Activated CD4-positive, alpha-beta T cell treated with anti-CD3 and anti-CD28 coated beads for 36 hours (primary cell): ENCODE data around the gene ADO. TPM values are rescaled to one million over a fixed set of nuclear protein-coding genes. Genes with fewer than 3 reads are reported as not detected.

ENCODE experiments used
- ATAC-seq: fragments of 200-7000 bp; cut with Tn5 transposase; one replicate; pipeline ENCODE4 v1.10.0; 2021; ENCODE audit warnings: mild to moderate bottlenecking, moderate library complexity
- CTCF ChIA-PET: fragments of 350-600 bp; sonication (Branson Sonifier 250); formaldehyde crosslinking; loops from one replicate; lab custom pipeline; 2021; ENCODE audit warnings: antibody characterized with exemption; lab: Charles Lee
- POLR2A ChIA-PET: fragments of 350-600 bp; sonication (Branson Sonifier 250); formaldehyde crosslinking; loops from one replicate; lab custom pipeline; 2021; ENCODE audit warnings: antibody characterized with exemption, inconsistent platforms; lab: Charles Lee
- DNase-seq: peaks from one replicate; pipeline ENCODE4 v3.0.0-alpha.2; 2020
- H3K27ac Mint-ChIP-seq: one replicate; pipeline ENCODE4 v1.8.0; 2021; ENCODE audit warnings: mixed read lengths
- H3K27me3 Mint-ChIP-seq: one replicate; pipeline ENCODE4 v1.8.0; 2021; ENCODE audit warnings: mixed read lengths
- H3K36me3 Mint-ChIP-seq: one replicate; pipeline ENCODE4 v1.8.0; 2021; ENCODE audit warnings: low read depth, mixed read lengths
- H3K4me1 Mint-ChIP-seq: one replicate; pipeline ENCODE4 v1.8.0; 2021; ENCODE audit warnings: mixed read lengths
- H3K4me3 Mint-ChIP-seq: one replicate; pipeline ENCODE4 v1.8.0; 2021; ENCODE audit warnings: mild to moderate bottlenecking, moderate library complexity, mixed read lengths
- H3K9me3 Mint-ChIP-seq: one replicate; pipeline ENCODE4 v1.8.0; 2021; ENCODE audit warnings: low read depth, mixed read lengths
- intact Hi-C, 2 experiments: fragments of 100-400 bp; cut with DNase I in 1 of 2; cut with micrococcal nuclease in 1 of 2; formaldehyde crosslinking; loops; one replicate each; pipeline versions ENCODE4 v1.14.2 to v1.15.1; 2022 to 2024; cut with DNase I, micrococcal nuclease
- total RNA-seq, 2 experiments: library from RNA; stranded (reverse); gene quantifications; one replicate each; pipeline ENCODE4 v1.2.3, GENCODE V29; 2021

ADO gene
- total RNA-seq, 2 experiments from 2014 or later, result 21.5 to 23.2 TPM

DNA sequence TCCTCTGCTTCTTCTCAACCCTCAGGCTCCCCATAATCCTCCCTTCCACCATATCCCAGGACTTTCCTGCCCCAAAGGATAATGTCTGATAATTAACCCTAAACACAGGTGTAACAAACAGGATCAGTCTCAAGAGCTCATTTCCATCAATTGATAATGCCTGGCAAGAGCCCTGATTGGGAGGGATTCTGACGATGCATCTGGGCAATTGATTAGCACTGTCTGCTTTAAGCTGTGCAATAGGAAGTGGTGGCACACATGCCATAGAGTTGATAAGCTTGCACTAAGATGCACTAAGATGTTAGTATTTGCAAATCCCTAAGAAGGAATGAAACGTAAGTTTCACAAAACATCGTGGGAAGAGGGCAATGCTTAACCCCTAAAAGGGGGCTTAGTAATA is 39.1 kb downstream of the ADO start:
- H3K4me3 Mint-ChIP-seq, result no peak overlapping the region
- peaks cover 11% of the 10 kb centered on the region for H3K36me3 Mint-ChIP-seq
- peaks cover 13% of the 10 kb centered on the region for H3K27me3 Mint-ChIP-seq
- intact Hi-C loops, result no loop called here
- peaks cover 18% of the 10 kb centered on the region for H3K9me3 Mint-ChIP-seq
- POLR2A ChIA-PET, result no interaction called here
- peak; percentile 49 for ATAC-seq
- H3K27ac Mint-ChIP-seq, result no peak overlapping the region
- peak; percentile 30 for DNase-seq
- CTCF ChIA-PET, result interaction anchor here (0.6 to 1.5 kb wide), 6 partner anchors 8 to 591 kb away, joined by 3 to 4 read pairs (median 3); no protein-coding TSS in a partner anchor
- peaks cover 20% of the 10 kb centered on the region for H3K4me1 Mint-ChIP-seq

GRCh38 chr10:62844280-62845011 is 39.9 kb downstream of the ADO start:
- H3K27ac Mint-ChIP-seq, result peak overlapping the region; percentile 58

GRCh38 chr10:62847433-62847832 is 42.9 kb downstream of the ADO start:
- Mint-ChIP-seq H3K4me1 (peaks cover 27% of the 10 kb centered on the region), H3K4me3 (no peak overlapping the region), H3K9me3 (peaks cover 22% of the 10 kb centered on the region), H3K27me3 (peaks cover 20% of the 10 kb centered on the region), H3K27ac (no peak overlapping the region), H3K36me3 (peaks cover 11% of the 10 kb centered on the region)
- POLR2A ChIA-PET, result no interaction called here
- CTCF ChIA-PET, result no interaction called here
- ATAC-seq (no peak), DNase-seq (no peak)
- intact Hi-C loops, result no loop called here

More at GRCh38 chr10:62844280-62845011, 39.9 kb downstream of the ADO start:
- intact Hi-C loops, result no loop called here
- H3K36me3 Mint-ChIP-seq, result peaks cover 11% of the 10 kb centered on the region
- ATAC-seq, result peak; percentile 80
- ChIA-PET POLR2A (no interaction called here), CTCF (interaction anchor here (0.7 to 1.3 kb wide), 6 partner anchors 10 to 313 kb away, joined by 3 to 5 read pairs (median 4); no protein-coding TSS in a partner anchor)
- peak overlapping the region; percentile 26 for H3K4me3 Mint-ChIP-seq
- peaks cover 19% of the 10 kb centered on the region for H3K27me3 Mint-ChIP-seq
- H3K4me1 Mint-ChIP-seq, result peaks cover 20% of the 10 kb centered on the region
- H3K9me3 Mint-ChIP-seq, result peaks cover 22% of the 10 kb centered on the region
- DNase-seq, result peak; percentile 56

GRCh38 chr10:62850646-62851045 is 46.1 kb downstream of the ADO start:
- no peak for DNase-seq
- no peak for ATAC-seq
- Mint-ChIP-seq H3K4me1 (peaks cover 39% of the 10 kb centered on the region), H3K36me3 (peaks cover 10% of the 10 kb centered on the region), H3K4me3 (no peak overlapping the region), H3K27me3 (peaks cover 20% of the 10 kb centered on the region), H3K9me3 (peaks cover 22% of the 10 kb centered on the region), H3K27ac (no peak overlapping the region)
- intact Hi-C loops, result loop anchor here (1.0 to 10.0 kb wide), 5 partner anchors 217 to 423 kb away; no protein-coding TSS in a partner anchor
- ChIA-PET CTCF (interaction anchor here (0.6 to 1.2 kb wide), 3 partner anchors 17 to 250 kb away, joined by 3 to 6 read pairs (median 3); no protein-coding TSS in a partner anchor), POLR2A (interaction anchor here (0.7 kb wide), 1 partner anchor 24 kb away, joined by 3 read pairs; no protein-coding TSS in a partner anchor)

DNA sequence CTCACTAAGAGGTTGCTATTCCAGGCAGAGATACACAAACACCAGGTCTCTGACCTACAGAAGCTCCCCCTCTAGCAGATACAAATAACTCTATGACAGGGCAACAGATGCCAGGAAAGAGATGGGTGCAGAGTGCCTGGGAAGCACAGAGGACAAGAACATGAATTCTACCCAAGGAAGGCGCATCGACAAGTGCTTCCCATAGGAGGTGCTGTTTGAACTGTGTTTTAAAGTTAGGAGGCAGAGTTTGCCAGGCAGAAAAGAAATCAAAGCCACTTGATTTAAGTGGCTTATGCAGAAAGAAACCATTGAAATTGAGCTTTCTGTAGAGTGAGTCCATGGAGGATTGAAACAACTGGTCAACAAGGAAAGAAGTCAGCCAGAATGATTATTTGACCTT is 46.9 kb downstream of the ADO start:
- H3K4me3 Mint-ChIP-seq, result no peak overlapping the region
- H3K27me3 Mint-ChIP-seq, result peaks cover 20% of the 10 kb centered on the region
- ChIA-PET POLR2A (interaction anchor here (0.7 to 1.0 kb wide), 2 partner anchors 40 to 61 kb away, joined by 3 read pairs; no protein-coding TSS in a partner anchor), CTCF (interaction anchor here (0.7 to 3.5 kb wide), 8 partner anchors 8 to 306 kb away, joined by 3 to 11 read pairs (median 4); no protein-coding TSS in a partner anchor)
- no peak overlapping the region for H3K27ac Mint-ChIP-seq
- peaks cover 8% of the 10 kb centered on the region for H3K36me3 Mint-ChIP-seq
- ATAC-seq (no peak), DNase-seq (peak; percentile 51)
- intact Hi-C loops, result loop anchor here (1.0 to 10.0 kb wide), 5 partner anchors 216 to 424 kb away; no protein-coding TSS in a partner anchor
- peaks cover 47% of the 10 kb centered on the region for H3K4me1 Mint-ChIP-seq
- H3K9me3 Mint-ChIP-seq, result peaks cover 21% of the 10 kb centered on the region

GRCh38 chr10:62852961-62853702 is 48.6 kb downstream of the ADO start:
- no peak overlapping the region for H3K4me3 Mint-ChIP-seq
- CTCF ChIA-PET, result interaction anchor here (0.8 to 3.5 kb wide), 10 partner anchors 16 to 305 kb away, joined by 3 to 11 read pairs (median 4); partner anchors contain the start of gene EGR2
- POLR2A ChIA-PET, result interaction anchor here (1.3 to 1.8 kb wide), 3 partner anchors 34 to 803 kb away, joined by 3 to 6 read pairs (median 4); partner anchors contain the start of gene EGR2

DNA sequence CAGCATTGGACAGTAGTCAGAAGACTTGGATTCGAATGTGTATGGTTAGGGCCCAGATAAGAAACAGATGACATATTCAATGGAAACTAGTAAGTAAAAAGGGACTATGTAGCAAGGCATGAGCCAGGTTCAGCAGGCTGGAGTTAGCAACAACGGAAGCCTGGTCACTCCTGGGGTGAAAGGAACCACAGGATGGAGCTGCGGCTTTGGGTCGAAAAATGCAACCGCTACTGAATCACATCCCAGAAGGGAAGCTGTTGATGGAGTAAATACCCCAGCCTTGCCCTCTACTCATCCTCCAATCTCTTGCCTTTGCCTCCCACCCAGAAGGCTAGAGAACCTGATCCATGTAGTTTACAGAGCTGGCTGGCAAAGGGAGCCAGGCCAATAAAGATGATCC is 49.2 kb downstream of the ADO start:
- ATAC-seq (peak; percentile 49), DNase-seq (peak; percentile 75)
- CTCF ChIA-PET, result interaction anchor here (0.7 to 3.5 kb wide), 6 partner anchors 35 to 303 kb away, joined by 3 to 11 read pairs (median 3); partner anchors contain the start of gene EGR2
- Mint-ChIP-seq H3K27me3 (peaks cover 16% of the 10 kb centered on the region), H3K9me3 (peaks cover 3% of the 10 kb centered on the region), H3K4me3 (peak overlapping the region; percentile 9), H3K27ac (peak overlapping the region; percentile 62), H3K36me3 (no peaks in the 10 kb centered on the region), H3K4me1 (peaks cover 59% of the 10 kb centered on the region)
- POLR2A ChIA-PET, result interaction anchor here (0.7 to 1.8 kb wide), 4 partner anchors 35 to 804 kb away, joined by 3 to 6 read pairs (median 4); partner anchors contain the start of gene EGR2
- intact Hi-C loops, result loop anchor here (1.0 to 10.0 kb wide), 11 partner anchors 35 to 426 kb away; partner anchors contain the start of gene NRBF2 (in 1 of the 2)

More at GRCh38 chr10:62852961-62853702, 48.6 kb downstream of the ADO start:
- intact Hi-C loops, result loop anchor here (1.0 to 10.0 kb wide), 10 partner anchors 35 to 426 kb away; no protein-coding TSS in a partner anchor
- DNase-seq (peak; percentile 68), ATAC-seq (peak; percentile 35)
- Mint-ChIP-seq H3K9me3 (peaks cover 9% of the 10 kb centered on the region), H3K36me3 (no peaks in the 10 kb centered on the region), H3K27ac (peak overlapping the region; percentile 62), H3K4me1 (peaks cover 59% of the 10 kb centered on the region), H3K27me3 (peaks cover 18% of the 10 kb centered on the region)

GRCh38 chr10:62856021-62856420 is 51.5 kb downstream of the ADO start:
- peak overlapping the region; percentile 65 for H3K27ac Mint-ChIP-seq
- POLR2A ChIA-PET, result interaction anchor here (1.2 kb wide), 1 partner anchor 139 kb away, joined by 3 read pairs; no protein-coding TSS in a partner anchor
- ATAC-seq, result peak; percentile 50
- no peak overlapping the region for H3K4me3 Mint-ChIP-seq
- no peak for DNase-seq
- intact Hi-C loops, result loop anchor here (1.0 to 10.0 kb wide), 13 partner anchors 15 to 851 kb away; partner anchors contain the start of gene EGR2 (in 2 of the 2)
- CTCF ChIA-PET, result interaction anchor here (0.7 to 1.3 kb wide), 4 partner anchors 14 to 261 kb away, joined by 3 to 5 read pairs (median 3); no protein-coding TSS in a partner anchor
- H3K27me3 Mint-ChIP-seq, result peaks cover 16% of the 10 kb centered on the region
- H3K36me3 Mint-ChIP-seq, result no peaks in the 10 kb centered on the region
- H3K4me1 Mint-ChIP-seq, result peaks cover 62% of the 10 kb centered on the region
- H3K9me3 Mint-ChIP-seq, result no peaks in the 10 kb centered on the region
